ENCODE data around the gene PHF2.

DNA sequence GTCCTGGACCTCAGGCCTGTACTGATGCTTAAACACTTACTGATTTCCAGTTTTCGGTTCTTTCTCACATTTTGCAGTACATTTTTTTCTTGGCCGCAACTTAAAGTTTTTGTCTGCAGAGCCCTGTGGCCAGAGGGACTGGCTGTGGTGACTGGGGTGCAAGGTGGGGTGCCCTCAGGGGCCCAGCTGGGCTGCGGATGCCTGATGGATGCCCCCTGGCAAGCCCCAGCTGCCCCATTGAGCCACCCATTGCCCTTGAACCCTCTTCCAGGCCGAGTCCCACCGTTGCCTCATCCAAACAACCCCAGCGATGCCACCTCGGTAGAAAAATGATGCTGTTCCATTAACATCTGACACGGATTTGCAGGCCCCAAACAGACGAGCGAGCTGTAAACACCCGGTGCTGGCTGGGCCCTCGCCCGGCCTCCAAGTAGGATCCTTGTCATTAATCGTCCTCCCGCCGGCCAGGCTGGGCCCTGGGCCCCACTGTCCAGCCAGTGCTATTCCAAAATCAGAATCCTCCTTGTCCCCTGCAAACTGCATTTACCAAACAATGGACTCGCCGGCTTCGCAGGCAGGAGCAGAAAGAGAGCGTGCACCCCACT is 107.9 kb downstream of the PHF2 start:
- no peak for TF ChIP-seq POLR2A (IDR thresholded peaks at IDR 0.05)
- no peak for TF ChIP-seq POLR2AphosphoS5 (IDR thresholded peaks at IDR 0.05)
- TF ChIP-seq, protein P1, sequence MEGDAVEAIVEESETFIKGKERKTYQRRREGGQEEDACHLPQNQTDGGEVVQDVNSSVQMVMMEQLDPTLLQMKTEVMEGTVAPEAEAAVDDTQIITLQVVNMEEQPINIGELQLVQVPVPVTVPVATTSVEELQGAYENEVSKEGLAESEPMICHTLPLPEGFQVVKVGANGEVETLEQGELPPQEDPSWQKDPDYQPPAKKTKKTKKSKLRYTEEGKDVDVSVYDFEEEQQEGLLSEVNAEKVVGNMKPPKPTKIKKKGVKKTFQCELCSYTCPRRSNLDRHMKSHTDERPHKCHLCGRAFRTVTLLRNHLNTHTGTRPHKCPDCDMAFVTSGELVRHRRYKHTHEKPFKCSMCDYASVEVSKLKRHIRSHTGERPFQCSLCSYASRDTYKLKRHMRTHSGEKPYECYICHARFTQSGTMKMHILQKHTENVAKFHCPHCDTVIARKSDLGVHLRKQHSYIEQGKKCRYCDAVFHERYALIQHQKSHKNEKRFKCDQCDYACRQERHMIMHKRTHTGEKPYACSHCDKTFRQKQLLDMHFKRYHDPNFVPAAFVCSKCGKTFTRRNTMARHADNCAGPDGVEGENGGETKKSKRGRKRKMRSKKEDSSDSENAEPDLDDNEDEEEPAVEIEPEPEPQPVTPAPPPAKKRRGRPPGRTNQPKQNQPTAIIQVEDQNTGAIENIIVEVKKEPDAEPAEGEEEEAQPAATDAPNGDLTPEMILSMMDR (IDR thresholded peaks at IDR 0.05) = no peak
